ENCODE data around the gene RSPO3. TPM values are rescaled to one million over a fixed set of nuclear protein-coding genes. Genes with fewer than 3 reads are reported as not detected.

Gene RSPO3
- total and polyA plus RNA-seq, 2 of the 13 experiments (the other 11 are each of a cell fraction or from before 2014, with no cell fraction given), result not detected

- no peak for TF ChIP-seq ZNF318 (CRISPR knock-in tag; IDR thresholded peaks at IDR 0.05)
Measured at GRCh38 chr6:127210725-127211124, 92.3 kb downstream of the RSPO3 start (continued).

GRCh38 chr6:127212376-127212775 is 93.9 kb downstream of the RSPO3 start:
- Histone ChIP-seq H3K27me3 (ENCODE audit: control insufficient read depth in 1 of 2, insufficient read depth in 2 of 2, low read length in 2 of 2) (no peaks in the 10 kb centered on the region), H2AFZ (ENCODE audit: low read length) (no peak overlapping the region), H3K4me3 (replicated peaks in 1 of 3; ENCODE audit: insufficient read depth in 1 of 3, low read depth in 2 of 3, low read length in 3 of 3) (no peak overlapping the region), H3K4me1 (ENCODE audit: insufficient read depth, low read length) (peaks cover 23% of the 10 kb centered on the region), H3K4me2 (ENCODE audit: low read depth, low read length) (no peak overlapping the region), H3K9me3 (ENCODE audit: low read length) (no peaks in the 10 kb centered on the region), H4K20me1 (ENCODE audit: insufficient read depth, low read length) (no peaks in the 10 kb centered on the region), H3K27ac (ENCODE audit: extremely low read length, insufficient read depth, low read length) (no peak overlapping the region), H3K79me2 (ENCODE audit: insufficient read depth, low read length) (no peaks in the 10 kb centered on the region), H3K9ac (ENCODE audit: insufficient read depth, low read depth, low read length) (no peak overlapping the region), H3K36me3 (replicated peaks in 1 of 2; ENCODE audit: control insufficient read depth in 1 of 2, insufficient read depth in 2 of 2, low read length in 2 of 2) (no peaks in the 10 kb centered on the region)
- ATAC-seq, result no peak
- intact Hi-C loops (cut with micrococcal nuclease; ENCODE audit: unreplicated experiment), result no loop called here
- TF ChIP-seq, protein P1, sequence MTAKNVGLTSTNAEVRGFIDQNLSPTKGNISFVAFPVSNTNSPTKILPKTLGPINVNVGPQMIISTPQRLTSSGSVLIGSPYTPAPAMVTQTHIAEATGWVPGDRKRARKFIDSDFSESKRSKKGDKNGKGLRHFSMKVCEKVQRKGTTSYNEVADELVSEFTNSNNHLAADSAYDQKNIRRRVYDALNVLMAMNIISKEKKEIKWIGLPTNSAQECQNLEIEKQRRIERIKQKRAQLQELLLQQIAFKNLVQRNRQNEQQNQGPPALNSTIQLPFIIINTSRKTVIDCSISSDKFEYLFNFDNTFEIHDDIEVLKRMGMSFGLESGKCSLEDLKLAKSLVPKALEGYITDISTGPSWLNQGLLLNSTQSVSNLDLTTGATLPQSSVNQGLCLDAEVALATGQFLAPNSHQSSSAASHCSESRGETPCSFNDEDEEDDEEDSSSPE (CRISPR knock-in tag; IDR thresholded peaks at IDR 0.05), result no peak
- TF ChIP-seq ZNF547 (CRISPR knock-in tag; IDR thresholded peaks at IDR 0.05), result no peak
- TF ChIP-seq SRY (CRISPR knock-in tag; IDR thresholded peaks at IDR 0.05), result no peak
- TF ChIP-seq, protein P2, sequence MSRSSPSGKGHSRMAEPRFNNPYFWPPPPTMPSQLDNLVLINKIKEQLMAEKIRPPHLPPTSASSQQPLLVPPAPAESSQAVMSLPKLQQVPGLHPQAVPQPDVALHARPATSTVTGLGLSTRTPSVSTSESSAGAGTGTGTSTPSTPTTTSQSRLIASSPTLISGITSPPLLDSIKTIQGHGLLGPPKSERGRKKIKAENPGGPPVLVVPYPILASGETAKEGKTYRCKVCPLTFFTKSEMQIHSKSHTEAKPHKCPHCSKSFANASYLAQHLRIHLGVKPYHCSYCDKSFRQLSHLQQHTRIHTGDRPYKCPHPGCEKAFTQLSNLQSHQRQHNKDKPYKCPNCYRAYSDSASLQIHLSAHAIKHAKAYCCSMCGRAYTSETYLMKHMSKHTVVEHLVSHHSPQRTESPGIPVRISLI (CRISPR knock-in tag; IDR thresholded peaks at IDR 0.05; ENCODE audit: borderline replicate concordance), result no peak
- no peak for TF ChIP-seq MATR3 (CRISPR knock-in tag; IDR thresholded peaks at IDR 0.05)
- TF ChIP-seq SP1 (IDR thresholded peaks at IDR 0.05), result no peak
- TF ChIP-seq SP1 (CRISPR knock-in tag; IDR thresholded peaks at IDR 0.05), result no peak
- TF ChIP-seq ZNF615 (CRISPR knock-in tag; IDR thresholded peaks at IDR 0.05; ENCODE audit: borderline replicate concordance), result no peak
- in situ Hi-C loops (cut with HindIII; ENCODE audit: extremely low pct_ligation_motif_present, low pct_unique_long_range_greater_than_20kb), result no loop called here
- ChIA-PET CTCF (ENCODE audit: low intra/inter-chr PET ratio, low total read pairs) (no interaction called here), POLR2A (no interaction called here)
- no peak for FAIRE-seq
- DNase-seq (ENCODE audit: low spot score), result no peak
- BruUV-seq (replicated peaks), result no TSS peak

Measured in HepG2 (cell line).